Sigmoid colon (tissue), 7 donors: ENCODE results near the gene BRD4. TPM values are rescaled to one million over a fixed set of nuclear protein-coding genes. Genes with fewer than 3 reads are reported as not detected.

Experiments
- DNase-seq: peaks from one replicate; pipeline ENCODE4 v3.0.0-alpha.2; 2019
- H3K27ac ChIP-seq, 4 donors: fragments of 200-600 bp; sonication (generic); one replicate each; pipeline ENCODE4 v1.5.1; 2016 to 2019; ENCODE audit warnings: mild to moderate bottlenecking in 1 of 4
- H3K27me3 ChIP-seq, 3 donors: fragments of 200-600 bp; sonication (generic); one replicate each; pipeline ENCODE4 v1.5.1; 2019; ENCODE audit warnings: mild to moderate bottlenecking in 1 of 3
- H3K36me3 ChIP-seq, 4 donors: fragments of 200-600 bp; sonication (generic); one replicate each; pipeline ENCODE4 v1.5.1; 2016 to 2019
- H3K4me1 ChIP-seq, 4 donors: fragments of 200-600 bp; sonication (generic); one replicate each; pipeline ENCODE4 v1.5.1; 2017 to 2019
- H3K4me3 ChIP-seq, 4 donors: fragments of 200-600 bp; sonication (generic); one replicate each; pipeline ENCODE4 v1.5.1; 2017 to 2019; ENCODE audit warnings: mild to moderate bottlenecking in 2 of 4, moderate library complexity in 1 of 4
- H3K9me3 ChIP-seq, 4 donors: fragments of 200-600 bp in 3 of 4; sonication (generic) in 3 of 4; one replicate each; pipeline versions ENCODE4 v1.5.1 to v1.6.1; 2013 to 2019
- CTCF ChIP-seq, 4 experiments: fragments of 450-650 bp in 3 of 4; fragments of 200-600 bp in 1 of 4; IDR thresholded peaks; one replicate each; pipeline ENCODE4 v1.5.1; 2016 to 2019; ENCODE audit warnings: antibody characterized with exemption in 4 of 4, mild to moderate bottlenecking in 3 of 4, moderate library complexity in 2 of 4
- EP300 ChIP-seq, 4 donors: sonication (generic); formaldehyde crosslinking; IDR thresholded peaks; one replicate each; pipeline ENCODE4 v1.6.1; 2017; ENCODE audit warnings: antibody characterized with exemption in 4 of 4
- POLR2A ChIP-seq, 2 donors: fragments of 450-650 bp; IDR thresholded peaks; one replicate each; pipeline ENCODE4 v1.6.1; 2016; ENCODE audit warnings: antibody characterized with exemption in 2 of 2, mild to moderate bottlenecking in 2 of 2, moderate library complexity in 2 of 2
- POLR2AphosphoS5 ChIP-seq, 4 donors: sonication (generic); formaldehyde crosslinking; IDR thresholded peaks; one replicate each; pipeline ENCODE4 v1.6.1; 2017; ENCODE audit warnings: antibody characterized with exemption in 4 of 4
- WGBS, 2 donors: extraction: QIAGEN DNeasy Blood & Tissue Kit; methylation state at CpG; one replicate each; pipeline ENCODE4 v1.1.7; 2013; 5-methylcytosine and 5-hydroxymethylcytosine counted together
- intact Hi-C: fragments of 100-400 bp; cut with DNase I; formaldehyde crosslinking; loops from one replicate; pipeline ENCODE4 v1.15.1; 2023
- polyA plus RNA-seq, 3 donors: library from polyadenylated mRNA; stranded (reverse); fragments of 200-250 nt; gene quantifications; one replicate each; pipeline ENCODE4 v1.2.3, GENCODE V29; 2013
- small RNA-seq, 3 donors: library from RNA; depleted of rRNA; stranded (forward); fragments of <200 nt; gene quantifications; one replicate each; pipeline ENCODE3, GENCODE V24; 2016
- total RNA-seq, 4 donors: library from RNA; depleted of rRNA; stranded (reverse); fragments of >200 nt; gene quantifications; one replicate each; pipeline ENCODE4 v1.1.0, GENCODE V29; 2016
- donor health status: healthy with polysubstance abuse.
- donor health status: Bipolar disorder and iron deficiency.
- donor health status: healthy.

BRD4 gene
- total and polyA plus RNA-seq, 7 donors = 9.0 to 43.8 (median 20.1) TPM

- Histone ChIP-seq H3K4me3 (no peak overlapping the region), H3K9me3 (no peaks in the 10 kb centered on the region), H3K27me3 (peaks cover 0 to 6% (median 0%) of the 10 kb centered on the region in 3 donors), H3K4me1 (no peaks in the 10 kb centered on the region), H3K36me3 (no peaks in the 10 kb centered on the region), H3K27ac (no peak overlapping the region)
- intact Hi-C loops = no loop called here
- TF ChIP-seq POLR2AphosphoS5 (IDR thresholded peaks at IDR 0.05) = no peak
- TF ChIP-seq POLR2A (IDR thresholded peaks at IDR 0.05) = no peak
- no peak for TF ChIP-seq CTCF (IDR thresholded peaks at IDR 0.05)
- no peak for TF ChIP-seq EP300 (IDR thresholded peaks at IDR 0.05)
- no peak for DNase-seq
- 93 to 95% methylated on average over 38 of the region's 38 CpGs for WGBS, 2 donors
Measured at GRCh38 chr19:15187026-15188007, 145.0 kb downstream of the BRD4 start.

Small RNAs within 50 kb of the gene (small RNA-seq; reads per million reads assigned to genes)
- gene AC005776.1 = 0 reads per million in 3 donors

Other genes with a start within 250 kb of the BRD4 start
- gene SYDE1, start 225.1 kb downstream of the BRD4 start, total RNA-seq = 10 to 100 TPM; 29.6 to 39.9 (median 35.8) TPM
- 1 to 10 TPM; 1.2 to 5.6 (median 4.8) TPM for gene SYDE1, start 225.1 kb downstream of the BRD4 start, polyA plus RNA-seq
- gene NOTCH3, start 131.5 kb downstream of the BRD4 start, total RNA-seq = 10 to 100 TPM in 1 of 4 donors, 1 to 10 TPM in 3; 2.8 to 15.0 (median 5.1) TPM
- gene NOTCH3, start 131.5 kb downstream of the BRD4 start, polyA plus RNA-seq = 1 to 10 TPM in 1 of 3 donors, under 1 TPM in 2; under 0.01 to 9.1 (median 0.46) TPM
- gene EPHX3, start 100.1 kb downstream of the BRD4 start, total RNA-seq = not detected
- gene EPHX3, start 100.1 kb downstream of the BRD4 start, polyA plus RNA-seq = under 1 TPM in 2 of 3 donors, not detected in 1; 0.46 to 0.73 TPM
- gene AKAP8, start 47.2 kb upstream of the BRD4 start, total RNA-seq = 10 to 100 TPM; 15.0 to 43.8 (median 21.4) TPM
- 10 to 100 TPM; 11.4 to 19.8 (median 11.6) TPM for gene AKAP8, start 47.2 kb upstream of the BRD4 start, polyA plus RNA-seq
- 100 to 1,000 TPM in 2 of 4 donors, 10 to 100 TPM in 2; 90.5 to 145 (median 101) TPM for gene AKAP8L, start 86.4 kb upstream of the BRD4 start, total RNA-seq
- 10 to 100 TPM; 15.0 to 67.5 (median 22.8) TPM for gene AKAP8L, start 86.4 kb upstream of the BRD4 start, polyA plus RNA-seq
- 10 to 100 TPM; 16.3 to 49.6 (median 28.4) TPM for gene WIZ, start 117.4 kb upstream of the BRD4 start, total RNA-seq
- gene WIZ, start 117.4 kb upstream of the BRD4 start, polyA plus RNA-seq = 10 to 100 TPM in 1 of 3 donors, 1 to 10 TPM in 2; 7.8 to 18.3 (median 9.2) TPM
- 1 to 10 TPM; 1.1 to 2.0 (median 1.5) TPM for gene RASAL3, start 132.0 kb upstream of the BRD4 start, total RNA-seq
- 10 to 100 TPM in 1 of 3 donors, 1 to 10 TPM in 1, under 1 TPM in 1; 0.60 to 20.3 (median 1.6) TPM for gene RASAL3, start 132.0 kb upstream of the BRD4 start, polyA plus RNA-seq
- gene PGLYRP2, start 147.0 kb upstream of the BRD4 start, total RNA-seq = not detected
- gene PGLYRP2, start 147.0 kb upstream of the BRD4 start, polyA plus RNA-seq = under 1 TPM in 1 of 3 donors, not detected in 2; 0.60 TPM
- not detected for gene CYP4F22, start 176.0 kb upstream of the BRD4 start, total RNA-seq
- gene CYP4F22, start 176.0 kb upstream of the BRD4 start, polyA plus RNA-seq = under 1 TPM in 1 of 3 donors, not detected in 2; 0.07 TPM